Endometrial microvascular endothelial cells (primary cell): ENCODE data around the gene ZFAND4. TPM values are rescaled to one million over a fixed set of nuclear protein-coding genes. Genes with fewer than 3 reads are reported as not detected.
"Not testable (repeated sequence)": the region's sequence is repeated elsewhere in the genome, so short reads cannot be mapped to it uniquely, and the experiment has no call there.

Experiments
- in situ Hi-C: cut with HindIII; loops from 2 replicates; pipeline ENCODE4 v1.10.0; 2017; ENCODE audit warnings: low sequenced_read_pairs, low pct_unique_long_range_greater_than_20kb; ENCODE audit errors: inconsistent ontology term
- total RNA-seq: library from RNA; depleted of rRNA; stranded (reverse); fragments of >200 nt; gene quantifications from one replicate; pipeline ENCODE4 v1.2.3, GENCODE V29; 2015; ENCODE audit errors: inconsistent ontology term

Gene ZFAND4
- total RNA-seq, 1 donor from 2014 or later = 3.8 TPM

GRCh38 chr10:45594276-45595157 is 78.1 kb downstream of the ZFAND4 start:
- in situ Hi-C loops = no loop called here

- in situ Hi-C loops = no loop called here
Measured at GRCh38 chr10:45593938-45594275, 78.7 kb downstream of the ZFAND4 start.

- in situ Hi-C loops = no loop called here
Measured at GRCh38 chr10:45592926-45593325, 79.6 kb downstream of the ZFAND4 start.

GRCh38 chr10:45592432-45592831 is 80.1 kb downstream of the ZFAND4 start:
- in situ Hi-C loops = no loop called here

- in situ Hi-C loops = no loop called here
Measured at GRCh38 chr10:45591280-45591679, 81.3 kb downstream of the ZFAND4 start.

GRCh38 chr10:45589868-45590267 is 82.7 kb downstream of the ZFAND4 start:
- in situ Hi-C loops = no loop called here

- in situ Hi-C loops = no loop called here
Measured at GRCh38 chr10:45589009-45589408, 83.6 kb downstream of the ZFAND4 start.

- in situ Hi-C loops = no loop called here
Measured at GRCh38 chr10:45586028-45586824, 86.3 kb downstream of the ZFAND4 start.

- in situ Hi-C loops = no loop called here
Measured at GRCh38 chr10:45585131-45585530, 87.4 kb downstream of the ZFAND4 start.

- in situ Hi-C loops = no loop called here
Measured at GRCh38 chr10:45582386-45582781, 90.2 kb downstream of the ZFAND4 start.

- in situ Hi-C loops = no loop called here
Measured at GRCh38 chr10:45581582-45582385, 90.8 kb downstream of the ZFAND4 start.

- in situ Hi-C loops = no loop called here
Measured at GRCh38 chr10:45581216-45581549, 91.4 kb downstream of the ZFAND4 start.

GRCh38 chr10:45580371-45581215 is 92.0 kb downstream of the ZFAND4 start:
- in situ Hi-C loops = no loop called here

- in situ Hi-C loops = no loop called here
Measured at GRCh38 chr10:45578384-45578971, 94.1 kb downstream of the ZFAND4 start.

GRCh38 chr10:45575966-45576597 is 96.5 kb downstream of the ZFAND4 start:
- in situ Hi-C loops = no loop called here

- in situ Hi-C loops = not testable (repeated sequence)
Measured at GRCh38 chr10:45575032-45575761, 97.4 kb downstream of the ZFAND4 start.

- in situ Hi-C loops = no loop called here
Measured at GRCh38 chr10:45569471-45569870, 103.1 kb downstream of the ZFAND4 start.
